Prostate gland (tissue), 2 donors: ENCODE data around the gene FAF1.

Experiments
- CTCF ChIP-seq, 4 experiments: fragments of 200-600 bp in 2 of 4; fragments of 450-650 bp in 2 of 4; sonication (generic) in 2 of 4; IDR thresholded peaks; 1 replicate in 3 of 4; 2 replicates in 1 of 4; pipeline ENCODE4 v1.5.1; 2016 to 2019; ENCODE audit warnings: antibody characterized with exemption in 4 of 4, mild to moderate bottlenecking in 2 of 4, moderate library complexity in 2 of 4
- POLR2A ChIP-seq: fragments of 450-650 bp; IDR thresholded peaks from one replicate; pipeline ENCODE4 v1.6.1; 2016; ENCODE audit warnings: antibody characterized with exemption, mild to moderate bottlenecking
- POLR2AphosphoS5 ChIP-seq: sonication (generic); formaldehyde crosslinking; IDR thresholded peaks from one replicate; pipeline ENCODE4 v1.6.1; 2017; ENCODE audit warnings: antibody characterized with exemption

- no peak for TF ChIP-seq CTCF (IDR thresholded peaks at IDR 0.05)
- no peak for TF ChIP-seq POLR2A
- no peak for TF ChIP-seq POLR2AphosphoS5
These were observed 180.3 kb downstream of the FAF1 start for GRCh38 chr1:50779801-50780200.
